Brain microvascular endothelial cell (primary cell): ENCODE measurements around the gene PTPN6.

ENCODE experiments used
- DNase-seq: peaks from one replicate; pipeline ENCODE4 v3.0.0-alpha.2; 2020
- H3K27ac ChIP-seq: fragments of 250-450 bp; sonication (Bioruptor Pico); 2 replicates; pipeline ENCODE4 v1.5.1; 2020; ENCODE audit warnings: mild to moderate bottlenecking, moderate library complexity
- H3K27me3 ChIP-seq: fragments of 250-450 bp; sonication (Bioruptor Pico); replicated peaks from 2 replicates; pipeline ENCODE4 v1.5.1; 2020; ENCODE audit warnings: mild to moderate bottlenecking
- H3K36me3 ChIP-seq: fragments of 250-450 bp; sonication (Bioruptor Pico); replicated peaks from 2 replicates; pipeline ENCODE4 v1.5.1; 2020; ENCODE audit warnings: mild to moderate bottlenecking
- H3K4me3 ChIP-seq: 2 replicates; pipeline ENCODE4 v1.5.1; 2011; ENCODE audit warnings: low read depth, mild to moderate bottlenecking, control low read depth, low read length, moderate library complexity
- CTCF ChIP-seq: IDR thresholded peaks from 2 replicates; pipeline ENCODE4 v1.5.1; 2011; ENCODE audit warnings: low read depth, mild to moderate bottlenecking, moderate library complexity, low read length, control low read depth, inconsistent platforms; ENCODE audit errors: missing control alignments
- in situ Hi-C: cut with HindIII; loops from 2 replicates; pipeline ENCODE4 v1.10.0; 2017; ENCODE audit warnings: low sequenced_read_pairs, low pct_ligation_motif_present

The PTPN6 gene

DNA sequence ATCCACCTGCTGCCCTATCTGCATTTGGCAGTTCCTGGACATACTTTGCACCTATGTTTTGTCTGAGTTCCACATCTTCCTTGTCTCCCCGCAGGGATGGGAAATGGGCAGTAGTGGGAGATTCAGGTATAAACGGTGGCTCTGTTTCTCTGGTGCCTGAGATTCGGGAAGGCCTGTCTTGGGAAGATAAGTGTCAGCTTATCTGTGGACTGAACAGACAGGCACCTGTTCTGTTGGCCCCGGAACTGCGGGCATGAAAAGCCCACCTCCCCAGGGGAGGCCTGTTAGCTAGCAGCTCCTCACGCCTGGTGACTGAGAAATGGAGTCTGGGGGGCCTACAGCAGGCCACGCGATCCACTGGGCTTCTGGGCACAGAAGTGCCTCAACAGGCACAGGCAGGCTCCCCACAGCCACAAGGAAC, 13.5 kb downstream of the PTPN6 start:
- peaks cover 45% of the 10 kb centered on the region for H3K36me3 ChIP-seq
- no peak overlapping the region for H3K27ac ChIP-seq
- no peaks in the 10 kb centered on the region for H3K27me3 ChIP-seq
- H3K4me3 ChIP-seq = no peak overlapping the region
- in situ Hi-C loops = no loop called here
- no peak for TF ChIP-seq CTCF
- DNase-seq = no peak

- in situ Hi-C loops = no loop called here
- Histone ChIP-seq H3K27ac (no peak overlapping the region), H3K36me3 (peaks cover 45% of the 10 kb centered on the region), H3K4me3 (no peak overlapping the region), H3K27me3 (no peaks in the 10 kb centered on the region)
- peak; percentile 63 for DNase-seq
- TF ChIP-seq CTCF = peak; percentile 93
Observed at GRCh38 chr12:6965026-6965661, 14.0 kb downstream of the PTPN6 start.

GRCh38 chr12:6965714-6966113, 14.6 kb downstream of the PTPN6 start:
- in situ Hi-C loops = no loop called here
- Histone ChIP-seq H3K4me3 (no peak overlapping the region), H3K36me3 (peaks cover 45% of the 10 kb centered on the region), H3K27ac (no peak overlapping the region), H3K27me3 (no peaks in the 10 kb centered on the region)
- no peak for DNase-seq
- no peak for TF ChIP-seq CTCF

GRCh38 chr12:6966351-6966750, 15.2 kb downstream of the PTPN6 start:
- no peak overlapping the region for H3K4me3 ChIP-seq
- H3K27me3 ChIP-seq = no peaks in the 10 kb centered on the region
- peaks cover 45% of the 10 kb centered on the region for H3K36me3 ChIP-seq
- DNase-seq = no peak
- no peak for TF ChIP-seq CTCF
- H3K27ac ChIP-seq = no peak overlapping the region
- in situ Hi-C loops = no loop called here

DNA sequence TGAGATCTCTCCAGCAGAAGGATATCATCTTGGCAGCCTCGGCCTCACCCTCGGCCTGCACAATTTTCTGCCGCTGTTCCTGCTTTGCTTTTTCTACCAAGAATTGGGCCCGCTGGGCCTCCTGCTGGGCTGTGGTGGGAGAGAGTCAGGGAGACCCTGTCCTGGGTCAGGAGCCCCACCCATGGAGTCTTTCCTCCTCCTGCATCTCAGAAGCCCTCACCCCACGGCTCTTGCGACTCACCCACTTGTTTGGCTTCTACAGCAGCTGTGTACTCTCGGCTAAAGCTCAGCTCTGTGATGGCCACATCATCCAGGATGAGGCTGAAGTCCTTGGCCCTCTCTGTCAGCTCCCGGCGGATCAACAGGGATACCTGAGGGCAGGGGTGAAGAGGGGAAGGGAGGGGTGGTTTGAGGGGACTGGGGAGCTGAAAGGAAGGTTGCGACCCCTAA, 16.5 kb downstream of the PTPN6 start:
- Histone ChIP-seq H3K4me3 (no peak overlapping the region), H3K36me3 (peaks cover 45% of the 10 kb centered on the region), H3K27ac (no peak overlapping the region), H3K27me3 (no peaks in the 10 kb centered on the region)
- no peak for DNase-seq
- TF ChIP-seq CTCF = no peak
- in situ Hi-C loops = no loop called here

- Histone ChIP-seq H3K36me3 (peaks cover 45% of the 10 kb centered on the region), H3K27ac (no peak overlapping the region), H3K4me3 (no peak overlapping the region), H3K27me3 (no peaks in the 10 kb centered on the region)
- in situ Hi-C loops = no loop called here
- no peak for TF ChIP-seq CTCF
- DNase-seq = no peak
Observed at GRCh38 chr12:6968426-6968825, 17.3 kb downstream of the PTPN6 start.
